GM13976 (cell line): ENCODE results near the gene NKAIN2.
"Not testable (repeated sequence)": the region's sequence is repeated elsewhere in the genome, so short reads cannot be mapped to it uniquely, and the experiment has no call there.

Experiments used
- DNase-seq: peaks from one replicate; pipeline ENCODE4 v3.0.0; 2012; ENCODE audit warnings: low spot score
- CTCF ChIP-seq: IDR thresholded peaks from 2 replicates; pipeline ENCODE4 v1.5.1; 2012; ENCODE audit warnings: borderline replicate concordance, mild to moderate bottlenecking; ENCODE audit not compliant: insufficient read depth; ENCODE audit errors: extremely low read depth, missing control alignments, control extremely low read depth
- in situ Hi-C: fragments of 300-500 bp; cut with MboI; formaldehyde crosslinking; loops from one replicate; pipeline ENCODE4 v1.12.0; 2022; ENCODE audit warnings: low sequenced_read_pairs, mixed read lengths, inconsistent platforms; ENCODE audit not compliant: unreplicated experiment

NKAIN2 gene

DNA sequence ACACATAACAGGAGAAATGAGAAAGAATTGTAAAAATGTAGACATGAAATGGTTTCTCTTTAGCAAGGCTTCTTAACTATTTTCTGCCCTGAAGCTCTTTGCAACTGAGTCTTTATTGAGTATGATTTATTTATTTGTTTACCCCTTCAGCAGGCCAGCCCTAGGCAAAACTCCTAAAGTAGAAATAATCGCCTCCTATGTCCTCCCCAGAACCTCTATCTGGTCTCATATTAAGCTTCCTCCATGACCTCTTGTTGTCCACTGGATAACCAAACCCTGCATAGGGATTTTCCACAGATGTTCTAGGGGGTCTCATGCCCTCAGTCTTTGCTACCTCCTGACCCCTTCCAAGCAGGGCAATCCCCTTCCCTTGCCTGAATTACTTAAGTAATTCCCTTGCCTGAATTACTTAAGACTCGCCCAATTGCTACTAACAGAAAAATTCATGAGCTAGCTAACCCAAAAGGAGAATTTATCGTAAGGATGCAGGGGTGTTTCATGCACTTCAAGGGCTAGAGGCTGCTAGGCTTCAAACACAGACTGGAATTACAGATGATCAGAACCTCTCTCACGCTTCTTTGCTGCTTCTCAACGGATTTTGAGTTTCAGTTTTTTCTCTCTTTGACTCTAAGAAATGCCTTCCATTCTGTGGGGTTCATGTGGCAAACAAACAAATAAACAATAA, 732.6 kb downstream of the NKAIN2 start:
- no peak for DNase-seq

GRCh38 chr6:124536842-124537191, 733.2 kb downstream of the NKAIN2 start:
- TF ChIP-seq CTCF: no peak
- in situ Hi-C loops: no loop called here
- DNase-seq: no peak

More for the DNA sequence above, 732.6 kb downstream of the NKAIN2 start:
- no peak for TF ChIP-seq CTCF
- in situ Hi-C loops: no loop called here

DNA sequence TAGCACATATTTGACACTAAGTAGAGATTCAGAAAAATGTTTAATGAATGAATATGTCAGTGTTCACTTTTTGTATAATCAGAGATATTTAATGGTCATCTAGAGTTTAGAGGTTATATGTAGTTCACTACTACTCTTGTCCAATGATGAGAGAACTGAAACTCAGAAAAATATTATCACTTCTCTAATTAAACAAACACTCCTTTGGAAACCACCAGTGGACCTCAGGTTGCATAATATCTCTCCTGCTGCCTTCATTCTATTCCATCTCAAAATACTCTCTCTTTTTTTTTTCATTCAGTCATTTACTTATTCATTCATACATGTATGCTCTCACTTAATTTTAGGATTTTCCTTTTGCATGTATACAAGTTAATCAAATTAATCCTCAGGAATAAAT, 735.4 kb downstream of the NKAIN2 start:
- no peak for TF ChIP-seq CTCF
- in situ Hi-C loops: no loop called here

GRCh38 chr6:124541573-124541972, 737.9 kb downstream of the NKAIN2 start:
- in situ Hi-C loops: no loop called here
- no peak for DNase-seq
- no peak for TF ChIP-seq CTCF

More for the DNA sequence above, 735.4 kb downstream of the NKAIN2 start:
- no peak for DNase-seq

- in situ Hi-C loops: no loop called here
- DNase-seq: no peak
- no peak for TF ChIP-seq CTCF
These were observed 742.9 kb downstream of the NKAIN2 start for GRCh38 chr6:124546601-124547000.

GRCh38 chr6:124551711-124552233, 748.1 kb downstream of the NKAIN2 start:
- TF ChIP-seq CTCF: no peak
- in situ Hi-C loops: no loop called here
- no peak for DNase-seq

GRCh38 chr6:124557873-124558272, 754.2 kb downstream of the NKAIN2 start:
- no peak for DNase-seq
- TF ChIP-seq CTCF: no peak
- in situ Hi-C loops: no loop called here

- in situ Hi-C loops, DNase-seq: not testable (repeated sequence)
These were observed 756.4 kb downstream of the NKAIN2 start for GRCh38 chr6:124560078-124560477.
